Measurements from ENCODE around the gene SEMA6D. TPM values are rescaled to one million over a fixed set of nuclear protein-coding genes. Genes with fewer than 3 reads are reported as not detected.

SEMA6D gene
- total and polyA plus RNA-seq, 10 of the 15 experiments (the other 5 are each of a cell fraction or from before 2014, with no cell fraction given), result 0.01 to 0.52 (median 0.09) TPM; not detected in 6

GRCh38 chr15:47820057-47820746 lies 102.9 kb downstream of the SEMA6D start:
- no peak overlapping the region for H3K4me2 ChIP-seq (ENCODE audit: control insufficient read depth, insufficient read depth)
- H3K9ac ChIP-seq (ENCODE audit: control insufficient read depth, insufficient read depth, low read length), result no peak overlapping the region
- H2AFZ ChIP-seq (ENCODE audit: control insufficient read depth, low read depth, low read length), result no peak overlapping the region
- in situ Hi-C loops (cut with MboI), result no loop called here
- intact Hi-C loops (cut with micrococcal nuclease; ENCODE audit: unreplicated experiment), result no loop called here
- ChIA-PET POLR2A (no interaction called here), SMC1A (ENCODE audit: uncharacterized antibody, unreplicated experiment) (no interaction called here), CTCF (no interaction called here), RAD21 (ENCODE audit: unreplicated experiment) (no interaction called here)
- H3K27ac ChIP-seq (ENCODE audit: control insufficient read depth, insufficient read depth), result no peak overlapping the region
- H4K20me1 ChIP-seq (ENCODE audit: control insufficient read depth, insufficient read depth), result no peaks in the 10 kb centered on the region
- BruUV-seq (replicated peaks), result no TSS peak
- no peak for ATAC-seq
- H3K4me3 ChIP-seq, result no peak overlapping the region
- no peaks in the 10 kb centered on the region for H3K9me3 ChIP-seq (replicated peaks; ENCODE audit: control insufficient read depth, insufficient read depth, low read length)
- no peaks in the 10 kb centered on the region for H3K79me2 ChIP-seq (ENCODE audit: control insufficient read depth, insufficient read depth, low read length)
- H3K36me3 ChIP-seq (ENCODE audit: control insufficient read depth in 2 of 2, insufficient read depth in 2 of 2, low read length in 1 of 2), result no peaks in the 10 kb centered on the region
- no peak for TF ChIP-seq CHD1 (IDR thresholded peaks at IDR 0.05; ENCODE audit: low read depth, low read length)
- TF ChIP-seq KLF5 (IDR thresholded peaks at IDR 0.05; ENCODE audit: partially characterized antibody), result no peak
- TF ChIP-seq, protein P1, sequence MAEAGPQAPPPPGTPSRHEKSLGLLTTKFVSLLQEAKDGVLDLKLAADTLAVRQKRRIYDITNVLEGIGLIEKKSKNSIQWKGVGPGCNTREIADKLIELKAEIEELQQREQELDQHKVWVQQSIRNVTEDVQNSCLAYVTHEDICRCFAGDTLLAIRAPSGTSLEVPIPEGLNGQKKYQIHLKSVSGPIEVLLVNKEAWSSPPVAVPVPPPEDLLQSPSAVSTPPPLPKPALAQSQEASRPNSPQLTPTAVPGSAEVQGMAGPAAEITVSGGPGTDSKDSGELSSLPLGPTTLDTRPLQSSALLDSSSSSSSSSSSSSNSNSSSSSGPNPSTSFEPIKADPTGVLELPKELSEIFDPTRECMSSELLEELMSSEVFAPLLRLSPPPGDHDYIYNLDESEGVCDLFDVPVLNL (IDR thresholded peaks at IDR 0.05; ENCODE audit: low read depth, low read length), result no peak
- TF ChIP-seq NR2F1 (conservative IDR thresholded peaks at IDR 0.05), result no peak
- no peak for TF ChIP-seq NR2C1 (IDR thresholded peaks at IDR 0.05)
- no peak for TF ChIP-seq SREBF2 (IDR thresholded peaks at IDR 0.05; ENCODE audit: low read length)
- TF ChIP-seq ZNF207 (IDR thresholded peaks at IDR 0.05; ENCODE audit: borderline replicate concordance), result no peak
- no peak for TF ChIP-seq SPI1 (IDR thresholded peaks at IDR 0.05; ENCODE audit: borderline replicate concordance, insufficient read depth, low read depth, low read length)
- TF ChIP-seq LARP7 (IDR thresholded peaks at IDR 0.05), result no peak
- TF ChIP-seq POLR2AphosphoS2 (IDR thresholded peaks at IDR 0.05; ENCODE audit: low read depth, low read length), result no peak
- TF ChIP-seq ZBTB33 (IDR thresholded peaks at IDR 0.05), result no peak
- no peak for TF ChIP-seq TCF12 (IDR thresholded peaks at IDR 0.05; ENCODE audit: low read depth, low read length)
- no peak for TF ChIP-seq CBX5 (IDR thresholded peaks at IDR 0.05; ENCODE audit: low read depth)
- no peak for TF ChIP-seq SREBF1 (IDR thresholded peaks at IDR 0.05; ENCODE audit: low read length)
- TF ChIP-seq ZNF24 (IDR thresholded peaks at IDR 0.05), result no peak
- no peak for TF ChIP-seq TBL1XR1 (IDR thresholded peaks at IDR 0.05; ENCODE audit: low read depth, low read length)
- no peak for TF ChIP-seq ASH2L (IDR thresholded peaks at IDR 0.05; ENCODE audit: borderline replicate concordance, low read depth)
- no peak for FAIRE-seq
- no peaks in the 10 kb centered on the region for H3K4me1 ChIP-seq (ENCODE audit: control insufficient read depth, insufficient read depth, low read length)
- H3K27me3 ChIP-seq (replicated peaks in 1 of 2; ENCODE audit: control insufficient read depth in 2 of 2, insufficient read depth in 2 of 2, low read length in 1 of 2), result no peaks in the 10 kb centered on the region
- WGBS (ENCODE audit: insufficient coverage, insufficient replicate concordance, low lambda C conversion rate, missing lambda C conversion rate), result 53% methylated on average over 9 of the region's 9 CpGs
- DNase-seq (ENCODE audit: low read depth, low spot score), result no peak
